NCI-H1436 (cell line): ENCODE measurements around the gene NLRC3.
"Not testable (repeated sequence)": the region's sequence is repeated elsewhere in the genome, so short reads cannot be mapped to it uniquely, and the experiment has no call there.

ENCODE experiments used
- DNase-seq: peaks from one replicate; lab custom pipeline; 2025; lab: John Stamatoyannopoulos, UW

Gene NLRC3

GRCh38 chr16:3513892-3514583 lies 63.2 kb downstream of the NLRC3 start:
- DNase-seq, result no peak

DNA sequence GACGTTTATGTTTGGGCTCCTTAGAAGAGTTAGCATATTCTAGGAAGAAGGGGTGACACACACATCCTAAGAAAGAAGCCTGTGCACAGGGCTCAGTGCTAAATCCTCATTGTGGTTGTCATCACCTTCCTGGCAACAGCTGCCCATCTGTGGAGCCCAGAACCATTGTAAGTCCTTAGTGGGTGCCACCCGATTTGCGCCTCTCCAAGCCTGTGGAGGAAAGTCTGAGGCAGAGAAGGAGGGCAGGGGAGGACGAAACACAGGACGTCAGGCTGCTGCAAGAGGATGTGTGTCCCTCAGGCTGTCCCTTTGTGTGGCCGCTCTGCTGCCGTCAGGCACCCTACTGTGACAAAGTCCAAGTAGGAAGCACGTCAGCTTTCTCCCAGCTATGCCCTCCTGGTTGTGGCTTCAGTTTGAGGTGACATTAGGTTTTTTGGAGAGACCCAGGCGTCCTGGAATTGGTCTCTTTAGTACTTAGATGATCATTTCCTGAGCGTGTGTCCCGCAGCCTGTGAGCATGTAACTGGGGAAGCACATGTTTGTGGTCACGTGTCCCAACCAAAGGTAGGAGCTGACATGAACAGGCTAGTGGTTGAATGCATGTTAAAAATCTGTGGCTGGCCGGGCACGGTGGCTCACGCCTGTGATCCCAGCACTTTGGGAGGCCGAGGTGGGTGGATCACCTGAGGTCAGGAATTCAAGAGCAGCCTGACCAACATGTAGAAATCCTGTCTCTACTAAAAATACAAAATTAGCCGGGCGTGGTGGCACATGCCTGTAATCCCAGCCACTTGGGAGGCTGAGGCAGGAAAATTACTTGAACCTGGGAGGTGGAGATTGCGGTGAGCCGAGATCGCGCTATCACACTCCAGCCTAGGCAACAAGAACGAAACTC lies 65.7 kb downstream of the NLRC3 start:
- DNase-seq, result no peak

DNA sequence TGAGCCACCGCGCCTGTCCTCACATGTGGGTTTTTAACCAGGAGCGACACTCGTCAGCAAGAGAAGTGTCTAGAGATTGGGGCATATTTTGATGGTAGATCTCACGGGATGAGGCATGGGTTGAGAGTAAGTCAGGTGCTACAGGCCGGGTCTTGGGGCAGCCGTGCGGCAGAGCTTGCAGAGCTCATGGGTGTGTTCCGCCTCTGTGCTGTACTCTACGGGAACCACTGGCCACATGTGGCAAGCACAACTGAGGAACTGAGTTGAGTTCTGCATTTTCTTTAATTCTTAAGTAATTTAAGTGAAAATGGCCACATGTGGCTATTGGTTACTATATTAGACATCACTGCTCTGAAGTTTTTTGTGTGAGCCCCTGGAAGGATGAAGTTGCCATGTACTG lies 66.8 kb downstream of the NLRC3 start:
- DNase-seq, result no peak

GRCh38 chr16:3509470-3509928 lies 67.7 kb downstream of the NLRC3 start:
- no peak for DNase-seq

GRCh38 chr16:3508736-3509135 lies 68.5 kb downstream of the NLRC3 start:
- no peak for DNase-seq

GRCh38 chr16:3503523-3503922 lies 73.7 kb downstream of the NLRC3 start:
- no peak for DNase-seq

DNA sequence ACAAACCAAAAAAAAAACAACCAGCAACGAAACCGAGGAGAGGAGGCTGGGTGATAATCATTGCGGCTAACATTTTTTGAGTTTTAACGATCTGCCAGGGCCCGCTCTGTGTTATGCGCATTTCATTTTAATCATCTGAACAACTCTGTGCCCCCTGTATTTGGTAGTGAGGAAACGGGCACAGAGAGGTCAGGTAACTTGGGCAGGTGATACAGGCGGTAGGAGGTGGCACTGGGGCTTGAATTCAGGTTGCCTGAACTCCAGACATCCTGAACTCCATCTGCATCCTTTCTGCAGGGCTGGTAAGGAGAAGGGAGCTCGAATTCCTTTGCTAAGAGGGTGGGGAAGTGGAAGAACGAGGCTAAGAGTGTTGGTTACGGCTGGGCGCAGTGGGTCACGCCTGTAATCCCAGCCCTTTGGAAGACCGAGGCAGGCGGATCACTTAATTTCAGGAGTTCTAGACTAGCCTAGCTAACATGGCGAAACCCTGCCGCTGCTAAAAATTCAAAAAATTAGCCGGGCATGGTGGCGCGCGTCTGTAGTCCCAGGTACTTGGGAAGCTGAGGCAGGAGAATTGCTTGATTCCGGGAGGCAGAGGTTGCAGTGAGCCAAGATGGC lies 75.3 kb downstream of the NLRC3 start:
- DNase-seq, result no peak

DNA sequence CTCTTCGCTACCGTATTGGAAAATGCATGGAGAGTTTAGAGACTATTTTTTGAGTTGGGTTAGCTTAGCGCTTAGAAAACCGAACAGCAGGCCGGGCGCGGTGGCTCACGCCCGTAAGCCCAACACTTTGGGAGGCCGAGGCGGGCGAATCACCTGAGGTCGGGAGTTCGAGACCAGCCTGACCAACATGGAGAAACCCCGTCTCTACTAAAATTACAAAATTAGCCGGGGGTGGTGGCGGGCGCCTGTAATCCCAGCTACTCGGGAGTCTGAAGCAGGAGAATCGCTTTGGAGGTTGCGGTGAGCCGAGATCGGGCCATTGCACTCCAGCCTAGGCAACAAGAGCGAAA lies 75.8 kb downstream of the NLRC3 start:
- DNase-seq, result not testable (repeated sequence)

GRCh38 chr16:3498988-3499387 lies 78.2 kb downstream of the NLRC3 start:
- DNase-seq, result no peak

GRCh38 chr16:3497771-3498170 lies 79.4 kb downstream of the NLRC3 start:
- no peak for DNase-seq

DNA sequence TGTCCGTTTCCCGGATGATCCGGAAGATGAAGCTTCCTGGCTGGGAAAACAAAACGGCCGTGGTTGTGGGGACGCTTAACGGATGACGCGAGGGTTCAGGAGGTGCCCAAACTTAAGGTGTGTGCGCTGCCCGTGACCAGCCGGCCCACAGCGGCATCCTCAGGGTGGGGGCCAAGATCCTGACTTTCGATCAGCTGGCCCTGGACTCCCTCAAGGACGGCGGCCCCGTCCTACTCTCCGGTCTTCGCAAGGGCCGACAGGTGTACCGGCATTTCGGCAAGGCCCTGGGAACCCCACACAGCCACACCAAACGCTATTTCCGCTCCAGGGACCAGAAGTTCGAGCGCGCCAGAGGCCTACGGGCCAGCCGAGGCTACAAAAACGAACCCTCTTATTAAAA lies 80.8 kb downstream of the NLRC3 start:
- DNase-seq, result no peak

DNA sequence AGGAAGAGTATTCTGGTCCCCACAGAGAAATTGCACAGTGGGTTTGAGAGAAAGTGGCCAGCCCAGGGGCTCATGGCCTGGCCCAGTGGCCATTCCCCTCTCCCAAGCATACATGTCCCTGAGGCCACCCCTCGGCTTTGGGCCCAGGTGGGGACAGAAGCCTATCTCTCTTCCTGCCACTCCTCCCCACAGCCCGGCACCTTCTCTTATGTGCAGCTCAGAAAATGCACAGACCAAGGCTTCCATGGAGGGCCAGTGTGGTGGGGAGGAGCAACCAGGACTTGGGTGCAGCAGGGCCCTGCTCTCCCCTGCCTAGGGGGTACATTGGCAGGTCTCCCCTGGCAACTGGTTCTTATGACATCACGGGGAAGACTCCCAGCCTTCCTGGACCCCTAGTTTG lies 82.0 kb downstream of the NLRC3 start, which contains the start of gene C16orf90:
TSS of gene C16orf90 (minus strand) at position 314 of the 400 bp plus-strand sequence. CDS start at position 246, 68 bp downstream.
- DNase-seq, result no peak

- DNase-seq, result no peak
Observed at GRCh38 chr16:3494386-3494973, 82.7 kb downstream of the NLRC3 start.

GRCh38 chr16:3492356-3492755 lies 84.8 kb downstream of the NLRC3 start:
- DNase-seq, result no peak

DNA sequence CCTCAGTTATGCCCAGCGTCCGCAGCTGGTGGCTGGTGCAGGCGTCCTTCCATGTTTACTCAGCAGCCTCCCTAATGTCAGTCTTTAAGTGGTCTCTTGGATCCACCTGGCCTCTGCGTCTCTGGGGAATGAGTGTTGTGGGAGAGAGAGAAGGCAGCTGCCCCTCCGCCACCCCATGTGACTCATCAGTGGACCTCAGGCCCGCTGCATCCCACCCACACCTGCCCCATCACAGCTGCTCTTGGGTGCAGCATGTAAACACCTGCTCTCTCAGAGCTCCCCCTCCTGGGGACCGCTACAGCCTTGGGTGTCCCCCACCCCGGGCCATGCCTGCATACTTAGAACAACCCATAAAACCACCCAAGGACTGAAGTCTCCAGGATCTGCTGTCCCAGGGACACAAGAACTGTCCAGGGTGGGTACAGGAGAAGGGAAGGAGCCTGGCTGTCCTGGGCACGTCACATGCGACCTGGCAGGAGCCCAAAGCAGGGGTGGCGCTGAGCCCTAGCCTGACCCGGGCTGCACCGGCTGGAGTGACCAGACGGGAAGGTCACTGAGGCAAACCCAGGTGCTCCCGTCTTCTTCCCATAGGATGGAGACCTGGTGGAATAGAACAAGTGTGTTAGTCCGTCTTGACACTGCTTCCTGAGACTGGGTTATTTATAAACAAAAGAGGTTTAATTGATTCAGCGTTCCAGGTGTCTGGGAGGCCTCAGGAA lies 86.1 kb downstream of the NLRC3 start:
- peak; percentile 54 for DNase-seq
